HepG2 (cell line): ENCODE results near the gene CKAP5.

Experiments used
- CTCF ChIP-seq: sonication (generic); formaldehyde crosslinking; IDR thresholded peaks from 2 replicates; pipeline ENCODE4 v1.5.0; 2020; ENCODE audit warnings: mild to moderate bottlenecking, missing genetic modification reagents, moderate library complexity
- EZH2 ChIP-seq: conservative IDR thresholded peaks from 2 replicates; pipeline ENCODE4 v1.6.1; 2012; ENCODE audit warnings: mild to moderate bottlenecking, low read depth, low read length, moderate library complexity

DNA sequence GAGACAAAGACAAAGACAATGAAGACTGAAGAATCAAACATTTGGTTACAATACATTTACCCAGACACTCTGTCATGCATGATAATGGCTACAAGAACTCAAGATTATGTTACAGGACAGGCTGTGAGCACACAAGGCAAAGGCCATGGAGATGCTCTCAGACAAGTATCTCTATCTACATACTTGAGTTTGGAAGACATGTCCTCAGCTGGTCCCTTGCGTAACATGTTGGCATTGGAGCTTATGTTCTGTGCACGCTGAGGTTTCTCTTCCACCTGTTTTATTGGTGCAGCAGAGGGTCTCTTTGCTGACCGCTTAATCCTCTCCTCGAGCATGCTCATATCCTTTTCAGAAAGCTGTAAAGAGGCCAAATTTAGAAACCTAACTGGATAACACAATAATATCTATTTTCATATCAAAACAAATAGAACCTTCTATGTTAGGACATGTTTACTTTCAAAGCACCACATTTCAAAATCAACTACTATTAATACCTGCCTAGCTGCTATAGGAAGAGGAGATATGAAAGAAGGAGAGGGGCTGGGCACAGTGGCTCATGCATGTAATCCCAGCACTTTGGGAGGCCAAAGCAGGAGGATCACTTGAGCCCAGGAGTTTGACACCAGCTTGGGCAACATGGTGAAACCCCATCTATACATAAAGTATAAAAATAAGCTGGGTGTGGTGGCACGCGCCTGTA lies 85.5 kb downstream of the CKAP5 start:
- no peak for TF ChIP-seq CTCF
- TF ChIP-seq EZH2 = no peak
